ENCODE data around the gene KDF1. TPM values are rescaled to one million over a fixed set of nuclear protein-coding genes. Genes with fewer than 3 reads are reported as not detected.

KDF1 gene
- total RNA-seq, 2 experiments from 2014 or later, result 0.95 to 1.2 TPM

DNA sequence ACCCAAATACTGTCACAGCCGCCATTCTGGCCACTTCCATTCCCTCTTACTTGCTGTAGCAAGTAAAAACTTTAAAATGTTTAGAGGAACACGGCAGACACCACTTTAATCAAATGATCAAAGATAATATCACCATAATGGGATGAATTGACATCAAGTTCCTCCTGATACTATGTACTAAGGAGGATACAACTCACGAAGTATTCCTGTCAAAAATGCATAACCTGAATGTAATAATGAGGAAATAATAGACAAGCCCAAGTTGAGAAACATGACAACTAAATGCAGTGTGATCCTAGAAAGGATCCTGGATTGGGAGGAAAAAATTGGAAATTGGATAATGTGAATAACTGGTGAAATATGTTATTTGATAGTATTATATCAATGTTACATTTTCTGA lies 3.9 kb downstream of the KDF1 start:
- H3K27me3 ChIP-seq (ENCODE audit: control insufficient read depth in 1 of 2, insufficient read depth in 2 of 2, low read length in 2 of 2), result peaks cover 6 to 8% of the 10 kb centered on the region in 2 experiments
- peaks cover 2% of the 10 kb centered on the region for H3K36me3 ChIP-seq (ENCODE audit: insufficient read depth, low read length)
- Mint-ChIP-seq H3K9me3 (no peaks in the 10 kb centered on the region), H3K4me3 (no peak overlapping the region), H3K27ac (no peak overlapping the region), H3K4me1 (ENCODE audit: low read depth) (peaks cover 7% of the 10 kb centered on the region), H3K27me3 (peaks cover 8% of the 10 kb centered on the region), H3K36me3 (ENCODE audit: low read depth) (peaks cover 8% of the 10 kb centered on the region)
- no peak for ATAC-seq (ENCODE audit: poor library complexity)
- POLR2A ChIA-PET, result no interaction called here
- H3K9me3 ChIP-seq (ENCODE audit: control insufficient read depth in 1 of 2, insufficient read depth in 1 of 2, low read length in 2 of 2), result no peaks in the 10 kb centered on the region
- peaks cover 18% of the 10 kb centered on the region for H3K4me1 ChIP-seq (ENCODE audit: insufficient read depth, low read length)
- CTCF ChIA-PET, result interaction anchor here (0.6 kb wide), 1 partner anchor 715 kb away, joined by 3 read pairs; no protein-coding TSS in a partner anchor
- H3K4me3 ChIP-seq (ENCODE audit: low read length), result no peak overlapping the region
- DNase-seq, result no peak
- no peak overlapping the region for H3K27ac ChIP-seq (ENCODE audit: low read depth in 1 of 2, low read length in 2 of 2)
- no peak for TF ChIP-seq CTCF (IDR thresholded peaks at IDR 0.05)
- intact Hi-C loops (cut with DNase I, micrococcal nuclease), result no loop called here

GRCh38 chr1:26953374-26953773 lies 6.9 kb downstream of the KDF1 start:
- CTCF ChIA-PET, result no interaction called here
- H3K9me3 ChIP-seq (ENCODE audit: control insufficient read depth in 1 of 2, insufficient read depth in 1 of 2, low read length in 2 of 2), result no peaks in the 10 kb centered on the region
- ATAC-seq (ENCODE audit: poor library complexity), result no peak
- Mint-ChIP-seq H3K36me3 (ENCODE audit: low read depth) (peaks cover 14% of the 10 kb centered on the region), H3K27me3 (peaks cover 4% of the 10 kb centered on the region), H3K4me1 (ENCODE audit: low read depth) (no peaks in the 10 kb centered on the region), H3K27ac (no peak overlapping the region), H3K4me3 (no peak overlapping the region), H3K9me3 (no peaks in the 10 kb centered on the region)
- no peak overlapping the region for H3K4me3 ChIP-seq (ENCODE audit: low read length)
- no peaks in the 10 kb centered on the region for H3K4me1 ChIP-seq (ENCODE audit: insufficient read depth, low read length)
- H3K27me3 ChIP-seq (ENCODE audit: control insufficient read depth in 1 of 2, insufficient read depth in 2 of 2, low read length in 2 of 2), result peaks cover 0 to 2% of the 10 kb centered on the region in 2 experiments
- peaks cover 5% of the 10 kb centered on the region for H3K36me3 ChIP-seq (ENCODE audit: insufficient read depth, low read length)
- H3K27ac ChIP-seq (ENCODE audit: low read depth in 1 of 2, low read length in 2 of 2), result no peak overlapping the region
- DNase-seq, result no peak
- intact Hi-C loops (cut with DNase I, micrococcal nuclease), result no loop called here
- TF ChIP-seq CTCF (IDR thresholded peaks at IDR 0.05), result no peak
- POLR2A ChIA-PET, result no interaction called here

GRCh38 chr1:26951821-26952497 lies 8.3 kb downstream of the KDF1 start:
- no peak for TF ChIP-seq CTCF (IDR thresholded peaks at IDR 0.05)
- no peak overlapping the region for H3K4me3 ChIP-seq (ENCODE audit: low read length)
- DNase-seq (no peak), ATAC-seq (ENCODE audit: poor library complexity) (no peak)
- no peak overlapping the region for H3K27ac ChIP-seq (ENCODE audit: low read depth in 1 of 2, low read length in 2 of 2)
- H3K9me3 Mint-ChIP-seq, result no peaks in the 10 kb centered on the region
- ChIA-PET CTCF (no interaction called here), POLR2A (no interaction called here)
- no peak overlapping the region for H3K4me3 Mint-ChIP-seq
- no peaks in the 10 kb centered on the region for H3K27me3 ChIP-seq (ENCODE audit: control insufficient read depth in 1 of 2, insufficient read depth in 2 of 2, low read length in 2 of 2)
- intact Hi-C loops (cut with DNase I, micrococcal nuclease), result no loop called here
- no peaks in the 10 kb centered on the region for H3K27me3 Mint-ChIP-seq
- no peaks in the 10 kb centered on the region for H3K4me1 Mint-ChIP-seq (ENCODE audit: low read depth)
- H3K27ac Mint-ChIP-seq, result no peak overlapping the region
- H3K36me3 Mint-ChIP-seq (ENCODE audit: low read depth), result peaks cover 17% of the 10 kb centered on the region
- no peaks in the 10 kb centered on the region for H3K4me1 ChIP-seq (ENCODE audit: insufficient read depth, low read length)
- H3K9me3 ChIP-seq (ENCODE audit: control insufficient read depth in 1 of 2, insufficient read depth in 1 of 2, low read length in 2 of 2), result no peaks in the 10 kb centered on the region
- peaks cover 5% of the 10 kb centered on the region for H3K36me3 ChIP-seq (ENCODE audit: insufficient read depth, low read length)
